ENCODE results near the gene NELFE. TPM values are rescaled to one million over a fixed set of nuclear protein-coding genes. Genes with fewer than 3 reads are reported as not detected.

The NELFE gene
- total and polyA plus RNA-seq, 11 donors, result 35.4 to 82.0 (median 46.4) TPM

- intact Hi-C loops (cut with DNase I), result loop anchor here in 1 of 10 donors (5.0 kb wide), 1 partner anchor 42 kb away; no protein-coding TSS in a partner anchor
- no peak overlapping the region for H3K4me3 ChIP-seq
- no peak for TF ChIP-seq POLR2A (IDR thresholded peaks at IDR 0.05)
- TF ChIP-seq CTCF (IDR thresholded peaks at IDR 0.05), result no peak
- H3K27ac ChIP-seq, result no peak overlapping the region
- DNase-seq (no peak), ATAC-seq (no peak)
- peaks cover 0 to 36% (median 26%) of the 10 kb centered on the region in 9 donors for H3K36me3 ChIP-seq
- H3K27me3 ChIP-seq, result peaks cover 0 to 3% (median 0%) of the 10 kb centered on the region in 9 donors
- H3K4me1 ChIP-seq, result peaks cover 0 to 17% (median 0%) of the 10 kb centered on the region in 12 donors
- WGBS, 4 donors, result 84 to 89% (median 86%) methylated on average over 4 to 6 of the region's 6 CpGs
- no peaks in the 10 kb centered on the region for H3K9me3 ChIP-seq
Observed at GRCh38 chr6:31948753-31949413, 9.9 kb downstream of the NELFE start.

- TF ChIP-seq CTCF (IDR thresholded peaks at IDR 0.05), result no peak
- no peak for TF ChIP-seq POLR2A (IDR thresholded peaks at IDR 0.05)
- Histone ChIP-seq H3K36me3 (peaks cover 0 to 30% (median 20%) of the 10 kb centered on the region in 9 donors), H3K27me3 (peaks cover 0 to 3% (median 0%) of the 10 kb centered on the region in 9 donors), H3K4me1 (peaks cover 0 to 17% (median 0%) of the 10 kb centered on the region in 12 donors), H3K9me3 (no peaks in the 10 kb centered on the region), H3K4me3 (no peak overlapping the region), H3K27ac (no peak overlapping the region)
- WGBS, 4 donors, result 80 to 90% (median 84%) methylated on average over 5 of the region's 5 CpGs
- ATAC-seq (no peak), DNase-seq (no peak)
- intact Hi-C loops (cut with DNase I), result loop anchor here in 1 of 10 donors (5.0 kb wide), 1 partner anchor 41 kb away; no protein-coding TSS in a partner anchor
Observed at GRCh38 chr6:31948306-31948705, 10.5 kb downstream of the NELFE start.

- intact Hi-C loops (cut with DNase I), result loop anchor here in 1 of 10 donors (5.0 kb wide), 1 partner anchor 41 kb away; no protein-coding TSS in a partner anchor
- no peak overlapping the region for H3K4me3 ChIP-seq
- 80 to 84% (median 83%) methylated on average over 4 of the region's 4 CpGs for WGBS, 4 donors
- TF ChIP-seq CTCF (IDR thresholded peaks at IDR 0.05), result no peak
- no peak for TF ChIP-seq POLR2A (IDR thresholded peaks at IDR 0.05)
- no peak overlapping the region for H3K27ac ChIP-seq
- DNase-seq (no peak), ATAC-seq (no peak)
- H3K9me3 ChIP-seq, result no peaks in the 10 kb centered on the region
- H3K27me3 ChIP-seq, result peaks cover 0 to 4% (median 0%) of the 10 kb centered on the region in 9 donors
- peaks cover 0 to 25% (median 16%) of the 10 kb centered on the region in 9 donors for H3K36me3 ChIP-seq
- peaks cover 0 to 17% (median 0%) of the 10 kb centered on the region in 12 donors for H3K4me1 ChIP-seq
Observed at GRCh38 chr6:31947864-31948263, 10.9 kb downstream of the NELFE start.

GRCh38 chr6:31947070-31947675, 11.6 kb downstream of the NELFE start:
- intact Hi-C loops (cut with DNase I), result loop anchor here in 1 of 10 donors (5.0 kb wide), 1 partner anchor 40 kb away; no protein-coding TSS in a partner anchor
- Histone ChIP-seq H3K9me3 (no peaks in the 10 kb centered on the region), H3K4me3 (no peak overlapping the region), H3K27me3 (peaks cover 0 to 11% (median 0%) of the 10 kb centered on the region in 9 donors), H3K36me3 (peaks cover 0 to 19% (median 9%) of the 10 kb centered on the region in 9 donors), H3K27ac (no peak overlapping the region), H3K4me1 (peaks cover 0 to 17% (median 0%) of the 10 kb centered on the region in 12 donors)
- no peak for TF ChIP-seq POLR2A (IDR thresholded peaks at IDR 0.05)
- no peak for TF ChIP-seq CTCF (IDR thresholded peaks at IDR 0.05)
- DNase-seq, result no peak
- no peak for ATAC-seq
- 84 to 88% (median 84%) methylated on average over 20 to 24 of the region's 24 CpGs for WGBS, 4 donors

Data from heart left ventricle (tissue), 16 donors.